Esophagus mucosa (tissue), 1 donor: ENCODE measurements around the gene TMEM17. TPM values are rescaled to one million over a fixed set of nuclear protein-coding genes. Genes with fewer than 3 reads are reported as not detected.

ENCODE experiments used
- ATAC-seq: fragments of 200-7000 bp; cut with Tn5 transposase; one replicate; pipeline ENCODE4 v1.9.1; 2020
- total RNA-seq: library from RNA; stranded (reverse); gene quantifications from one replicate; pipeline ENCODE4 v1.2.4, GENCODE V29; 2023
- donor health status: DM: yes; HTN: yes; CAD: no.

Gene TMEM17
- total RNA-seq, 1 donor from 2014 or later: 2.3 TPM

DNA sequence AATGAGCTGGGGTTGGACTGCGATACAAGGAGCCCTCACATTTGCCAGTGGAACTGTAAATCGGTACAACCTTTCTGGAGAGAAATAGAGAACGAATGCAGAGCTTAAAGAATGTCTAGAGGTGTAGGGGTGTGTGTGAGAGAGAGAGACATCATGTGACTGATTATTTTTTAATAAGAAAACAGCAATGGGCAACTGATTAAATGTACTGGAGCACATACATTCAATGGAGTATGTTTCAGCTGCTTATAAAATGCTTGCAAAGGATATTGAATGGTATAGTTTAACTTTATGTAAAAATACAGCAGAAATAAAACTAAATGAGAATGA, 391 bp upstream of the TMEM17 start:
- peak; percentile 40 for ATAC-seq

GRCh38 chr2:62505109-62505749, 766 bp downstream of the TMEM17 start:
- no peak for ATAC-seq

DNA sequence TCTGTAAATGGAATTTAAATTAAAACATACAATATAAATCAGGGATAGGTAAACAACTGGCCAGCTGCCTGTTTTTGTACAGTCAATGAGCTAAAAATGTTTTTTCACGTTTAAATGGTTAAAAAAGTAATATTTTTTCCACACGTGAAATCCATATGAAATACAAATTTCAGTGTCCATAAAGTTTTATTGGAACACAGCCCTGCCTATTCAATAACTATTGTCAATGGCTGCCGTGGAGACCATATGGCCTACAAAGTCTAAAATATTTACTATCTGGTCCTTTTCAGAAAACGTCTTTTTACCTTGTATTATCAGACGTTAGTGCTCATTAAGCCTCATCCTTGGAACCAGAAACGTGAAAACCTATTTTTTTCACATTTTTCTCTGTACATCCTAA, 1.3 kb downstream of the TMEM17 start:
- no peak for ATAC-seq

- no peak for ATAC-seq
These were observed 4.0 kb downstream of the TMEM17 start for GRCh38 chr2:62501794-62502500.

GRCh38 chr2:62501069-62501468, 4.9 kb downstream of the TMEM17 start:
- ATAC-seq: no peak

GRCh38 chr2:62499430-62500060, 6.5 kb downstream of the TMEM17 start:
- no peak for ATAC-seq

DNA sequence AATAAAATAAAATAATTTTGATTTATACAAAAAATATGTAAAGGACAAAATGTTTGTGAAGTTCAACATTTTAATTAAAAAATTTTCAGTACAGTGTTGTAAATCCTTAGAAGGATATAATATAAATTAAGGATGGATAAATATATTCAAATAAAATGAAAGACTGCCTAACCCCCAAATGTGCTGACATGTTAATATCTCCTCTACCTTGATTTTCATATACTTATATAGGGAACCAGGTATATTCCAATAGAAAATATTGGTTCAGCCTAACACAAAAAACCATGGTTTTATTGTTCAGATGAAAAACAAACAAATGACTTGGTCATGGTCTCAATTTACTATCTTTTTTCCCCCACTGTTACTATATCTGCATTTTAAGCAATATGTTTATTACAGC, 7.3 kb downstream of the TMEM17 start:
- no peak for ATAC-seq

DNA sequence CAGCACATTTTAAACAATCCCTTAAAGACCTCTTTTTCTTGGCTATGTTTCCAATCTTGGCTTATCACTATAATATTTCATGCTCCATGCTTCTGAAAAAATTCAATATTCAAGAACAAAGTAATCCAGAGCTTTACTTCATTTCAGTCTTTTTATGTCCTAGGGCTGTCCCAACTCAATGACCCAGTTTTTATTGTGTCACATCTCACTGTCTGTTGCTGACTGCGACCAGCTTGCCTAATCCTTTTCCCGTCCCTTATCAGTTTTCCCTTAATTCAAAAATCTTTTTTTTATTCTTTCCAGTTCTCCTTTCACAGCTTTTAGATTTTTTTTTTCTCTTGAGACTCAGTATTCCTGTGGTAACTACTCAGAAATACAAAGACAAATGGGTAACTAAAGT, 10.2 kb downstream of the TMEM17 start:
- no peak for ATAC-seq

GRCh38 chr2:62492048-62492447, 13.9 kb downstream of the TMEM17 start:
- ATAC-seq: no peak

- ATAC-seq: no peak
These were observed 16.3 kb downstream of the TMEM17 start for GRCh38 chr2:62489702-62490101.

- ATAC-seq: no peak
These were observed 16.8 kb downstream of the TMEM17 start for GRCh38 chr2:62489162-62489561.

- ATAC-seq: no peak
These were observed 19.6 kb downstream of the TMEM17 start for GRCh38 chr2:62486439-62486765.

- ATAC-seq: no peak
These were observed 20.1 kb downstream of the TMEM17 start for GRCh38 chr2:62485761-62486438.

GRCh38 chr2:62482558-62483352, 23.2 kb downstream of the TMEM17 start:
- no peak for ATAC-seq

GRCh38 chr2:62479917-62480316, 26.1 kb downstream of the TMEM17 start:
- ATAC-seq: no peak

- peak; percentile 76 for ATAC-seq
These were observed 27.9 kb downstream of the TMEM17 start for GRCh38 chr2:62478093-62478580.

DNA sequence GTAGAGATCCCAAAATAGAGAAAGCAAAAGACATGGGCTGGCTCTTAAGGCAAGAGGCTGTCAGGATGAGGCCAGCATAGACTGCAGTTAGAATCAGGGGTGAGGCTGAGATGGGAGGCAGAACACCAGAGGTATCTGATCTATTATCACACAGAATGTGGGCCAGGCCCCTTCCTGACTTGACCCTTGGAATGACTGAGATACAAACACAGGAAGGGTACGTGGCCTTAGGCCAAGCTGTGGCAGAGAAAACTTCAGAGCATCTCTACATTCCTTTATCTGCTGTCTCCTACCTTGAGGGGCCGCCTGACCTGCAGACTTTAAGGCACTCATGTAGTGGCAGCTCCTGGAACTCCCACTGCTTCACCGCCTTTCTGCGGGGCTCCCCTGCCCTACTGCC, 28.4 kb downstream of the TMEM17 start:
- no peak for ATAC-seq

DNA sequence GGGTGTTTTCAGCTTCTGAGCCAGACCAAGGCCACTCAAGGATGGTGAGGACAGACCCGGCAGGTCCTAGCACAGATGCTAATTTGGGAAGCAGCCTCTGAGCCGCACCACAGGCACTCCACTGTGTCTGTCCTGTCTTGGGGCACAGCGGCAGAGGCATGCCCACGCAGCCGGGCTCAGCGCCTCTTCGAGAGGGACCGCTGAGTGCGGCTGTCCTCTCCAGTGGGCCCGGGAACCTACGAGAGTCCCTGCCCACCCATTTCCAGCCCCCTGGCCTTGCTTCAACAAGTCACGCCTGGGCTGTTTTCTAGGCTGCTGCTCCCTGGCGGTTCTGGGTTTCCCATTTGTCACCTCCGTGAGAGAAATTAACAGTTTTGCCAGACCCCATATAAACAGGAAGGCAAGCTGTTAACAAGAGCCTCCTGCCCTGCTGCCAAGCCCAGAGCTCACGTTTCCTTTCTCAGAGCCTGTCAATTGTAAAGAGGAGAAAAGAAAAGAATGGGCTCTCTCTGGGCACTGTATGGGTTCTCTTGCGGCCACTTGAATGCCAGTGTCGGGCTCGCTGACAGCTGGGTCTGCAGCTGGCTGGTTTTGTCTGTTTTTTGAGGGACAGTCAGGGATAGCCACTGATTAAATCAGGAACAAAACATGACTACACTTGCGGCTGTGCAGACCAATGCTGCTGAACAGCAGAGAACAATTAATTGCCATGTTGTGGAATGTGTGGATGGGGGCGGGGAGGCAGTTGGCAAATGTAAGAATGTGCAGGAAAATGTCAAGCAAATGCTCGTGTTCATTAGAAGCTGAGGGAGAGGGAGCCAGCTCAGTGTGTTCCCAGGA, 30.6 kb downstream of the TMEM17 start:
- ATAC-seq: no peak

DNA sequence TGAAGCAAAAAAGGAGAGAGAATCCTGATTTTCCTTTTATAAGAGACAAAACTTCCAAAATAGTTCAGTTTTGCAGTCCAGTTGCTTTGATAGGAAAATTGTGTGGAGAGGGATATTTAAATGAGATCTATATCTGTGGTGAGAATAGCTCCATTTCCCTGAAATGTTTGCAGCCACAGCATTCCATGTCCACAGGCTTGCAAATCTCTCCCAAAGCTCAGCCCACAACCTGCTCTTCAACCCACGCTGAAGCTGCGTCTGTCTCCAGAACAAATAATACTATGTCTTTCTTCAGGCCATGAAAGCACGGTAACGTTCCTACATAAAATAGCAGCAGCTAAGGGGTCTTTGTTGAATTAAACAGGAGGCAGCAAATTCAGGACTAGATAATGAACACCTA, 31.8 kb downstream of the TMEM17 start:
- ATAC-seq: no peak

DNA sequence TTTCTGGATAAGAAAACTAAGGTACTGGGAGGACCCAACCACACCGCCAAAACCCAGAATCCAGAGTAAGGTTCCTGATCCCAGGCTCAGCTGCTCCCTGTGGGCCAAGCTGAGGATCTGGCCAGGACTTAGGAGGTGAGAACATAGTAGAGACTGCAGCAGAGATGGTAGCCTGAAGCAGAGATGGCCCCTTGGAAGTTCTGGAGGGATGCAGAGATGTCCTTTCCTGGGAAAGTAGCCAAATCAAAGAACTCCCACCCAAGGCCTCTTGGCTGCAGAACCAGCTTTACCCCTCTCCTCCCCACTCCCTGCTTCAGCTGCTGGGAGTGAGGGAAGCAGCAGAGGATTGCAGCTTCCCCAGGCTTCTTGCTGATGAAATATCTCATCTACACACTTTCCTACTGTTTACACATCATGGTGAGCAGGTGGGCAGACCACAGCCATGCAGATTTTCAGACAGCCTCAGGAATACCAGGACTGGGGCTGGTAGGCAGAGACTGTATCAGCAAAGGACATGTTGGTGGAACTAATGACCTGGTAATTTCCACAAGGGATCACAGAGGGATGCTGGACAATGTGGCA, 32.7 kb downstream of the TMEM17 start:
- ATAC-seq: no peak

DNA sequence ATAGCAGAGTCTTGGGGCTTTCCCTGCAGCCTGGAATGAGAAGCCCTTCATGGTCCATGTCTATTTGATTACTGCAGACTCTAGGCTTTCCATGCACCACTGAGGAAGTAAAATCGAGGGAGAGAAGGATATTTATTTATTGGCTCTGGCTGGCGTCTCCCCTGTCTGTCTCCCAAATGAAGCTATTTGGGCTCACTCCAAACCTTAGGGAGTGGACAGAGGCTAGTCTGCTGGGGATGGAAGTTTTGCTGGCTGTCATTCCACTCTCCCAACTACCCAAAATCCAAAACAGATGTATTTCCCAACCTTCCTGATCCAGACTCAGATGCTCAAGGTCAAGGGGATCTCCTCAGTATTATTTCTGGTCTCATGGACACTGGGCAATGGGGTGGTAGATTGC, 33.7 kb downstream of the TMEM17 start:
- no peak for ATAC-seq
